ENCODE data around the gene CBX6.

The CBX6 gene

GRCh38 chr22:38868286-38868721 is 3.7 kb downstream of the CBX6 start:
- peaks cover 12 to 19% of the 10 kb centered on the region in 2 donors for H3K4me1 ChIP-seq (ENCODE audit: control insufficient read depth in 2 of 2, insufficient read depth in 1 of 2, low read depth in 1 of 2, low read length in 2 of 2)

GRCh38 chr22:38867471-38868285 is 4.3 kb downstream of the CBX6 start:
- no peak overlapping the region for H3K18ac ChIP-seq (ENCODE audit: low read length)
- H3K4me2 ChIP-seq (ENCODE audit: insufficient read depth, low read length, poor library complexity, severe bottlenecking) = no peak overlapping the region
- no peak overlapping the region for H3K4me3 ChIP-seq (ENCODE audit: low read length in 2 of 2)
- no peak overlapping the region for H2BK12ac ChIP-seq (ENCODE audit: low read length)
- no peak overlapping the region for H2BK5ac ChIP-seq (ENCODE audit: low read length)
- no peak overlapping the region for H3K14ac ChIP-seq (ENCODE audit: low read length)
- H3K79me1 ChIP-seq (ENCODE audit: low read depth, low read length) = peaks cover 19% of the 10 kb centered on the region
- no peak overlapping the region for H3K23ac ChIP-seq (ENCODE audit: low read depth, low read length, poor library complexity)
- peaks cover 13 to 22% of the 10 kb centered on the region in 2 donors for H3K4me1 ChIP-seq (ENCODE audit: control insufficient read depth in 2 of 2, insufficient read depth in 1 of 2, low read depth in 1 of 2, low read length in 2 of 2)
- no peak overlapping the region for H2BK120ac ChIP-seq (ENCODE audit: low read depth, low read length)
- H2AFZ ChIP-seq (ENCODE audit: low read length) = no peak overlapping the region
- no peak overlapping the region for H2AK5ac ChIP-seq (ENCODE audit: low read depth, low read length)
- H3K9me3 ChIP-seq (replicated peaks in 1 of 2; ENCODE audit: control insufficient read depth in 2 of 2, insufficient read depth in 1 of 2, low read depth in 1 of 2, low read length in 2 of 2) = no peaks in the 10 kb centered on the region
- no CpG with 5 or more reads among the region's 18 CpGs for WGBS, 2 donors (ENCODE audit: extremely low coverage in 2 of 2, insufficient read length in 2 of 2, insufficient replicate concordance in 1 of 2)
- H3K27ac ChIP-seq (replicated peaks; ENCODE audit: low read length) = no peak overlapping the region
- H3K4ac ChIP-seq (ENCODE audit: low read length) = no peak overlapping the region
- peaks cover 34 to 53% of the 10 kb centered on the region in 2 donors for H3K36me3 ChIP-seq (replicated peaks in 1 of 2; ENCODE audit: control insufficient read depth in 2 of 2, insufficient read depth in 2 of 2, low read length in 2 of 2)
- H3K9ac ChIP-seq (ENCODE audit: low read depth, low read length, poor library complexity) = no peak overlapping the region
- H3K27me3 ChIP-seq (ENCODE audit: control insufficient read depth in 3 of 3, insufficient read depth in 3 of 3, low read depth in 1 of 3, low read length in 3 of 3) = no peaks in the 10 kb centered on the region
- no peak for DNase-seq (ENCODE audit: low spot score)
- no peak overlapping the region for H4K8ac ChIP-seq (ENCODE audit: low read depth, low read length)
- H2BK15ac ChIP-seq (ENCODE audit: low read length) = no peak overlapping the region
- H4K91ac ChIP-seq (ENCODE audit: low read depth, low read length, poor library complexity) = no peak overlapping the region

More at GRCh38 chr22:38868286-38868721, 3.7 kb downstream of the CBX6 start:
- Histone ChIP-seq H3K14ac (ENCODE audit: low read length) (no peak overlapping the region), H2BK15ac (ENCODE audit: low read length) (no peak overlapping the region), H3K23ac (ENCODE audit: low read depth, low read length, poor library complexity) (no peak overlapping the region), H3K27me3 (ENCODE audit: control insufficient read depth in 3 of 3, insufficient read depth in 3 of 3, low read depth in 1 of 3, low read length in 3 of 3) (no peaks in the 10 kb centered on the region), H3K18ac (ENCODE audit: low read length) (peak overlapping the region; percentile 15), H3K79me1 (ENCODE audit: low read depth, low read length) (peaks cover 19% of the 10 kb centered on the region), H3K36me3 (replicated peaks in 1 of 2; ENCODE audit: control insufficient read depth in 2 of 2, insufficient read depth in 2 of 2, low read length in 2 of 2) (peaks cover 34 to 53% of the 10 kb centered on the region in 2 donors), H2AK5ac (ENCODE audit: low read depth, low read length) (peak overlapping the region; percentile 9), H3K4ac (ENCODE audit: low read length) (no peak overlapping the region), H4K91ac (ENCODE audit: low read depth, low read length, poor library complexity) (no peak overlapping the region), H2BK12ac (ENCODE audit: low read length) (no peak overlapping the region), H3K9ac (ENCODE audit: low read depth, low read length, poor library complexity) (no peak overlapping the region), H2AFZ (ENCODE audit: low read length) (no peak overlapping the region), H3K4me2 (ENCODE audit: insufficient read depth, low read length, poor library complexity, severe bottlenecking) (no peak overlapping the region), H3K4me3 (ENCODE audit: low read length in 2 of 2) (no peak overlapping the region), H2BK120ac (ENCODE audit: low read depth, low read length) (no peak overlapping the region), H3K9me3 (replicated peaks in 1 of 2; ENCODE audit: control insufficient read depth in 2 of 2, insufficient read depth in 1 of 2, low read depth in 1 of 2, low read length in 2 of 2) (no peaks in the 10 kb centered on the region), H2BK5ac (ENCODE audit: low read length) (no peak overlapping the region), H3K27ac (replicated peaks; ENCODE audit: low read length) (no peak overlapping the region), H4K8ac (ENCODE audit: low read depth, low read length) (no peak overlapping the region)
- no CpG with 5 or more reads among the region's 8 CpGs for WGBS, 2 donors (ENCODE audit: extremely low coverage in 2 of 2, insufficient read length in 2 of 2, insufficient replicate concordance in 1 of 2)
- no peak for DNase-seq (ENCODE audit: low spot score)

DNA sequence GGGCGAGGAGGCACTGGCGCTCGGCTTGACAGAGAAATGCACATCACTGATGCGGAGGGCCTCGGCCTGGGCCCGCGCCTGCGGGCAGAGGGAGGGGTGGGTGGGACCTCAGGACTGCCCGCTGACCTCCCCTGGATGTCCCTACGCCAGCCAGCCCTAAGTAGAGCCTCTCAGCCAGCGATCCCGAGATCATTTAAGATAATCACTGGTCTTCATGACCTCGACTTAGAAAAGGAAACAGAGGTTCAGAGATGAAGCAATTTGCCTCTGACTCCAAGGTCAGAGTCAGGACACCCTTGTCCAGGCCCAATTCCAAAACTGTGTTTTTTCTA is 4.9 kb downstream of the CBX6 start:
- Histone ChIP-seq H2BK5ac (ENCODE audit: low read length) (peak overlapping the region; percentile 15), H3K27me3 (ENCODE audit: control insufficient read depth in 3 of 3, insufficient read depth in 3 of 3, low read depth in 1 of 3, low read length in 3 of 3) (no peaks in the 10 kb centered on the region), H3K14ac (ENCODE audit: low read length) (no peak overlapping the region), H3K4ac (ENCODE audit: low read length) (no peak overlapping the region), H2BK12ac (ENCODE audit: low read length) (no peak overlapping the region), H3K9ac (ENCODE audit: low read depth, low read length, poor library complexity) (no peak overlapping the region), H3K36me3 (replicated peaks in 1 of 2; ENCODE audit: control insufficient read depth in 2 of 2, insufficient read depth in 2 of 2, low read length in 2 of 2) (peaks cover 34 to 53% of the 10 kb centered on the region in 2 donors), H3K4me3 (ENCODE audit: low read length in 2 of 2) (no peak overlapping the region), H3K9me3 (replicated peaks in 1 of 2; ENCODE audit: control insufficient read depth in 2 of 2, insufficient read depth in 1 of 2, low read depth in 1 of 2, low read length in 2 of 2) (no peaks in the 10 kb centered on the region), H4K8ac (ENCODE audit: low read depth, low read length) (no peak overlapping the region), H3K4me1 (ENCODE audit: control insufficient read depth in 2 of 2, insufficient read depth in 1 of 2, low read depth in 1 of 2, low read length in 2 of 2) (peaks cover 15 to 24% of the 10 kb centered on the region in 2 donors), H3K23ac (ENCODE audit: low read depth, low read length, poor library complexity) (no peak overlapping the region), H3K4me2 (ENCODE audit: insufficient read depth, low read length, poor library complexity, severe bottlenecking) (no peak overlapping the region), H2BK15ac (ENCODE audit: low read length) (no peak overlapping the region), H3K18ac (ENCODE audit: low read length) (no peak overlapping the region), H2AFZ (ENCODE audit: low read length) (no peak overlapping the region), H3K79me1 (ENCODE audit: low read depth, low read length) (peaks cover 19% of the 10 kb centered on the region), H4K91ac (ENCODE audit: low read depth, low read length, poor library complexity) (no peak overlapping the region), H2BK120ac (ENCODE audit: low read depth, low read length) (no peak overlapping the region), H2AK5ac (ENCODE audit: low read depth, low read length) (no peak overlapping the region), H3K27ac (replicated peaks; ENCODE audit: low read length) (no peak overlapping the region)
- no peak for DNase-seq (ENCODE audit: low spot score)
- WGBS, 2 donors (ENCODE audit: extremely low coverage in 2 of 2, insufficient read length in 2 of 2, insufficient replicate concordance in 1 of 2) = no CpG with 5 or more reads among the region's 13 CpGs

DNA sequence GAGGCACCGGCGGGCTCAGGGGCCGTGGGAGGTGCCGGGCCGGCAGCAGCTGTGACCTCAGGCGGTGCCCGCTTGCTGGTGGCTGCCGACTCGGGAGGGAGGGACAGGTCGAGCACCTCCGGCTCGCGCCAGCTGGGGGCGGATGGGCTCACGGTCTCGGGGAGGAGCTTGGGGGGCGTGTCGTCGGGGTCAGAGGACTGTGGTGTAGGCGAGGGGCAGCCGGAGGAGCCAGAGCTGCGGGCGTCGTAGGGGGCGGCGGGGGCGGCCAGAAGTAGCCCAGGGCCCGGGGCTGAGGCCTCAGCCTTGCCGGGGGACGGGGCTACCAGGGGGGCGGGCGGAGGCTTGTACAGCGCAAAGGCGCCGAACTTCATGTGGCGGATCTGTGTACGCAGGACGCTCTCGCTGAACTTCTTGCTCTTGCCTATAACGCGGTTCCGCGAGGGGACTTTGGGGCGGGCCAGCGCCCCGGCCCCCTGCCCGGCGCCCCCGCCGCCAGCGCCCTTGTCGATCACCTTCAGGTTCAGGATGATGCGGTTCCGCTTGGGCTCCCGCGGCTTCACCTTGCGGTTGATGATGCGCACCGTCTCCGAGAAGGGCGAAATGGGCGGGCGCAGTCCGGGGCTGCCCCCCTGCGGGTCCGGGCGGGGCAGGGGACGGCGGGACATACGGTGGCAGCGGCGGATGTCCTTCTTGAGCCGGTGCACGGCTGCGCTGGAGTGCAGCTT is 5.5 kb downstream of the CBX6 start:
- Histone ChIP-seq H3K4ac (ENCODE audit: low read length) (no peak overlapping the region), H3K9ac (ENCODE audit: low read depth, low read length, poor library complexity) (no peak overlapping the region), H3K14ac (ENCODE audit: low read length) (no peak overlapping the region), H2BK120ac (ENCODE audit: low read depth, low read length) (no peak overlapping the region), H3K79me1 (ENCODE audit: low read depth, low read length) (peaks cover 19% of the 10 kb centered on the region), H2AFZ (ENCODE audit: low read length) (no peak overlapping the region), H4K8ac (ENCODE audit: low read depth, low read length) (no peak overlapping the region), H3K4me1 (ENCODE audit: control insufficient read depth in 2 of 2, insufficient read depth in 1 of 2, low read depth in 1 of 2, low read length in 2 of 2) (peaks cover 15 to 27% of the 10 kb centered on the region in 2 donors), H3K4me3 (ENCODE audit: low read length in 2 of 2) (no peak overlapping the region), H2BK12ac (ENCODE audit: low read length) (no peak overlapping the region), H2BK5ac (ENCODE audit: low read length) (peak overlapping the region; percentile 15), H3K27me3 (ENCODE audit: control insufficient read depth in 3 of 3, insufficient read depth in 3 of 3, low read depth in 1 of 3, low read length in 3 of 3) (no peaks in the 10 kb centered on the region), H3K9me3 (replicated peaks in 1 of 2; ENCODE audit: control insufficient read depth in 2 of 2, insufficient read depth in 1 of 2, low read depth in 1 of 2, low read length in 2 of 2) (no peaks in the 10 kb centered on the region), H3K27ac (replicated peaks; ENCODE audit: low read length) (no peak overlapping the region), H3K4me2 (ENCODE audit: insufficient read depth, low read length, poor library complexity, severe bottlenecking) (no peak overlapping the region), H2AK5ac (ENCODE audit: low read depth, low read length) (no peak overlapping the region), H2BK15ac (ENCODE audit: low read length) (no peak overlapping the region), H4K91ac (ENCODE audit: low read depth, low read length, poor library complexity) (no peak overlapping the region), H3K23ac (ENCODE audit: low read depth, low read length, poor library complexity) (peak overlapping the region; percentile 59), H3K36me3 (replicated peaks in 1 of 2; ENCODE audit: control insufficient read depth in 2 of 2, insufficient read depth in 2 of 2, low read length in 2 of 2) (peaks cover 34 to 53% of the 10 kb centered on the region in 2 donors), H3K18ac (ENCODE audit: low read length) (no peak overlapping the region)
- no CpG with 5 or more reads among the region's 75 CpGs for WGBS, 2 donors (ENCODE audit: extremely low coverage in 2 of 2, insufficient read length in 2 of 2, insufficient replicate concordance in 1 of 2)
- DNase-seq (ENCODE audit: low spot score) = no peak
